ENCODE measurements around the gene SEMA5B.

SEMA5B gene

GRCh38 chr3:122932251-122932967, 95.2 kb downstream of the SEMA5B start:
- Mint-ChIP-seq H3K4me3 (no peak overlapping the region), H3K9me3 (no peaks in the 10 kb centered on the region), H3K36me3 (ENCODE audit: low read depth) (no peaks in the 10 kb centered on the region), H3K4me1 (no peaks in the 10 kb centered on the region), H3K27ac (no peak overlapping the region), H3K27me3 (no peaks in the 10 kb centered on the region)
- DNase-seq (no peak), ATAC-seq (no peak)

- no peak overlapping the region for H3K27ac Mint-ChIP-seq
- H3K4me1 Mint-ChIP-seq: no peaks in the 10 kb centered on the region
- no peaks in the 10 kb centered on the region for H3K9me3 Mint-ChIP-seq
- H3K36me3 Mint-ChIP-seq (ENCODE audit: low read depth): no peaks in the 10 kb centered on the region
- ATAC-seq: no peak
- DNase-seq: no peak
- H3K27me3 Mint-ChIP-seq: no peaks in the 10 kb centered on the region
- H3K4me3 Mint-ChIP-seq: no peak overlapping the region
Observed at GRCh38 chr3:122931636-122932035, 95.9 kb downstream of the SEMA5B start.

DNA sequence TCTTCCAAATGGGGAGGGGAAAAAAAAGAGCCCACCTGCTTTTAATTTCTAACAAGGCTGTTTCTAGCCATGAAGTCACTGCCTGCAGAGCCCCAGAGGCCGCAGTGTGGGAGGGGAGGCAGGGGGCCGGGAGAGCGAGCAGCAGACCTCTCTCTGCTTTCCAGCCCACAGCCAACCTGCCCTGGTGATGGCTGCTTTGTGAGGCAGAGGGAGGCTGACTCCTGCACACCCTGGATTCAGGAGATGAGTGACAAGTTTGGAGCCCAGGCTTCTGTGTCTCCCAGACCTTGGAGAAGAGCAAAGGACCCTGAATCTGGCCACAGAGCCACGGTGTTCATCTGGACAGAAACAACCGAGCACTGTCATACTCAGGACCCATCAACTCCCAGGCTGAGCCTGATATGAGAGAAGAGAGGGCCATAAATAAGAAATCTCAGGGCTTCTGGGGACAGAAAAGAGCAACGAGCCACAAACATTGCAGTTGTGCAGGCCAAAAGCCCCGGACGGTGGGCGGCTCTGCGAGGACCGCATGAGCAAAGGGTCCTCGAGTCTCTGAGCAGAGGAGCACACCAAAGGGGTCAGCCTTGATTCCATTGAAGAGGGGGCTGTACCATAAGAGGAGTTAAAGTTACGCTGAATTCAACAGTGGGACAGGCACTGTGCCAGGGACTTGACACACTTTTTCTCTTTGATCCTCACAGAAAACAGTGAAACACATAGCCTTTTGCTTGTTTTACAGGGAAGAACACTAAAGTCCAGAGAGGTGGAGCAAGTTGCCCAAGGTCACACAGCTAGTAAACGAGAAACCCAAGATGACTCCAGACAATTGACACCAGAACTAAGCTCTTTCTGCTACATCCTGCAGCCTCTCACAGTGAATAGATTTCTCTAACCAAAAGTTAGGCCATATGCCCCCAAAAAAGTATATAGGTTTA, 97.2 kb downstream of the SEMA5B start:
- no peaks in the 10 kb centered on the region for H3K36me3 Mint-ChIP-seq (ENCODE audit: low read depth)
- H3K27ac Mint-ChIP-seq: no peak overlapping the region
- no peak for ATAC-seq
- no peaks in the 10 kb centered on the region for H3K9me3 Mint-ChIP-seq
- no peaks in the 10 kb centered on the region for H3K4me1 Mint-ChIP-seq
- H3K27me3 Mint-ChIP-seq: no peaks in the 10 kb centered on the region
- H3K4me3 Mint-ChIP-seq: no peak overlapping the region
- no peak for DNase-seq

GRCh38 chr3:122929188-122930062, 98.1 kb downstream of the SEMA5B start:
- no peaks in the 10 kb centered on the region for H3K36me3 Mint-ChIP-seq (ENCODE audit: low read depth)
- H3K4me1 Mint-ChIP-seq: no peaks in the 10 kb centered on the region
- DNase-seq: no peak
- H3K9me3 Mint-ChIP-seq: no peaks in the 10 kb centered on the region
- no peak overlapping the region for H3K4me3 Mint-ChIP-seq
- no peak for ATAC-seq
- H3K27me3 Mint-ChIP-seq: no peaks in the 10 kb centered on the region
- no peak overlapping the region for H3K27ac Mint-ChIP-seq

DNA sequence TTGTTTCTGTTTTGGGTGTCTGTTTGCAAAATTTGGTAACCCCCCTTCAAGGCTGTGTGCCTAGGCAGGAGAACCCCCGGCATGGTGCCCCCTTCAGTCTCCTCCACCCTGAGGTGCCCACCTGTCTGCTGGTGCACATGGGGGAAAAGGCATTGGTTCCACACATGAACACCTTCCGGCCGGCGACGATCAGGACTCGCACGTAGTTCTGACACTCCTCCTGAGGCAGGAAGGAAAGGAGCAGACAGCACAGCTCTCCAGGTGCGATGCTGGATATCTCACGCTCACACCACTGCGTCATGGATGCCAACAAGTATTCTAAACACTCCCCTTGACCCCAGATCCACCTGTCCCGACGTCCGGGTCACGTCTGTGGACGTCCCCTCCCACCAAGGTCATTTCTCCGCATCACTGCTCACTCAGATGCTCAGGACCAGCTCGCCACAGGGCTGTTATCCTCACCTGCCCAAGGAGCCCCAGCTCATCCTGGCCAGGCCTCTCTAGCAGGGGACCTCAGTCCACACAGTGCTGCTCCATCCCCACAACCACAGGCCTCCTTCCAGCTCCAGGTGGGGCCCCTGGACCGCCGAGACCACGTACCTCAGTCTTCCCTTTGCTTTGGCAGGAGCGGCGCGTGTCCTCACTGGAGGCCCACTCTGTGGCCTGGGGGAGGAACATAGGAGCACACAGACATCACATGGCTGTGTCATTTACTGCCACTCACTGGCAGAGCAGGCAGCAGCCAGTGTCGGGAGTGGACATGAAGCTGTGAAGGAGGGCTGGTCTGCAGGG, 99.0 kb downstream of the SEMA5B start:
- ATAC-seq (no peak), DNase-seq (no peak)
- Mint-ChIP-seq H3K9me3 (no peaks in the 10 kb centered on the region), H3K4me1 (no peaks in the 10 kb centered on the region), H3K27me3 (no peaks in the 10 kb centered on the region), H3K4me3 (no peak overlapping the region), H3K36me3 (ENCODE audit: low read depth) (no peaks in the 10 kb centered on the region), H3K27ac (no peak overlapping the region)

DNA sequence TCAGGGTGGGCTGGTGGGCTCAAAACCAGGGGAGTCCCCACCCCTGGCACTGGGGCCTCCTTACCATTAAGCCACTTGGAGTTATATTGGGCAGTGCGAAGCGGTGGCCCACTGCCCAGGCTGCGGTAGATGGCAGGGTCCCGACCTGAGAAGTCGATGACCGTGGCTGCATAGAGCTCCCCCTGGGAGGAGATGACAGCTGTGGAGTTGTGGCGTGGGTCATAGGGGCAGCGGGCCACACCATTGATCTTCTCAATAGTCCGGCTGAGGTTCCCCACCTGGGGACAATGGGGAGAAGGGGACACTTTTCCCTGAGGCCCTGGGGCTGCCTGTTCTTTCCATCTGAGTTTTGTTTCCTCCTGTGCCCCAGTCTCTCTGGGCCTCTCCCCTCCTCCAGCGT, 99.8 kb downstream of the SEMA5B start:
- peaks cover under 1% of the 10 kb centered on the region for H3K4me1 Mint-ChIP-seq
- H3K4me3 Mint-ChIP-seq: no peak overlapping the region
- no peaks in the 10 kb centered on the region for H3K9me3 Mint-ChIP-seq
- H3K27ac Mint-ChIP-seq: no peak overlapping the region
- DNase-seq (no peak), ATAC-seq (no peak)
- H3K36me3 Mint-ChIP-seq (ENCODE audit: low read depth): no peaks in the 10 kb centered on the region
- peaks cover under 1% of the 10 kb centered on the region for H3K27me3 Mint-ChIP-seq

DNA sequence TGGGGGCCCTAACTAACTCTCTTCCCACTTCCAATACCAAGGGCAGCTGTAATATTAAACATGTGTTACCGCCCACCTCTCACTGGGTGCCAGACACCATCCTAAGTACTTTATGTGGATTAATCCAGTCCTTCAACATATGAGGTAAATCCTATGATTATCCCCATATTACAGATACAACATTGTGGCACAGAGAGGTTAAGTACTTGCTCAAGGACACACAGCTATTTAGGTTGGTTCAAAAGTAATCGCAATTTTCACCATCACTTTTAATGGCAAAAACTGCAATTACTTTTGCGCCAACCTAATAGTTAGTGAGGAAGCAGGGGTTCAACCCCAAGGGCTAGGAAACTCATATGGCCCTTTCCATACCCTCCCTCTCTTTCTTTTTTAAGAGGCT, 100.8 kb downstream of the SEMA5B start:
- DNase-seq: no peak
- Mint-ChIP-seq H3K27me3 (peaks cover 5% of the 10 kb centered on the region), H3K9me3 (no peaks in the 10 kb centered on the region), H3K4me1 (peaks cover 2% of the 10 kb centered on the region), H3K36me3 (ENCODE audit: low read depth) (no peaks in the 10 kb centered on the region), H3K4me3 (no peak overlapping the region), H3K27ac (no peak overlapping the region)
- no peak for ATAC-seq

DNA sequence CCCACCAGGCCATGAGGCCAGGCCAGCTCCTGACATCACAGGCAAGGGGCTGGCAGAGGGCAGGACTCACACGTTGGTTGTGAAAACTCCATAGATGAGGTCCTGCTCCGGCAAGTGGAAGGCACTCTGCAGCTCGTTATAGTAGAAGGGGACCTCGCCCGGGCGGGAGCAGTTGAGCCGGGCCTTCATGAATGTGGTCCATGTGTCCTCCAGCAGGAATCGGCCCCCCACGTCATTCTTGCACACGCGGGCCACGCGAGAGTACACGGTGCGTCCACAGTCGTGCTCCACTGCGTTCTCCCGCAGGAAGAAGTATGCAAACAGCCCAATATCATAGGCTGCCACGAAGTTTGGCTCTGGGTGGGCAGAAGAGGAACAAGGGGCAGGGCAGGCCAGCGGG, 101.2 kb downstream of the SEMA5B start:
- Mint-ChIP-seq H3K27me3 (peaks cover 8% of the 10 kb centered on the region), H3K9me3 (no peaks in the 10 kb centered on the region), H3K4me1 (peaks cover 2% of the 10 kb centered on the region), H3K4me3 (no peak overlapping the region), H3K27ac (no peak overlapping the region), H3K36me3 (ENCODE audit: low read depth) (no peaks in the 10 kb centered on the region)
- ATAC-seq: no peak
- DNase-seq: no peak

GRCh38 chr3:122925756-122926155, 101.8 kb downstream of the SEMA5B start:
- no peaks in the 10 kb centered on the region for H3K9me3 Mint-ChIP-seq
- ATAC-seq (no peak), DNase-seq (no peak)
- peaks cover 11% of the 10 kb centered on the region for H3K27me3 Mint-ChIP-seq
- H3K36me3 Mint-ChIP-seq (ENCODE audit: low read depth): no peaks in the 10 kb centered on the region
- H3K4me1 Mint-ChIP-seq: peaks cover 2% of the 10 kb centered on the region
- no peak overlapping the region for H3K4me3 Mint-ChIP-seq
- no peak overlapping the region for H3K27ac Mint-ChIP-seq

- Mint-ChIP-seq H3K27ac (no peak overlapping the region), H3K4me1 (peaks cover 2% of the 10 kb centered on the region), H3K4me3 (no peak overlapping the region), H3K27me3 (peaks cover 16% of the 10 kb centered on the region), H3K36me3 (ENCODE audit: low read depth) (no peaks in the 10 kb centered on the region), H3K9me3 (no peaks in the 10 kb centered on the region)
- DNase-seq (no peak), ATAC-seq (no peak)
Observed at GRCh38 chr3:122924056-122924455, 103.5 kb downstream of the SEMA5B start.

GRCh38 chr3:122923611-122924010, 104.0 kb downstream of the SEMA5B start:
- no peak for DNase-seq

GRCh38 chr3:122921791-122922651, 105.5 kb downstream of the SEMA5B start:
- Mint-ChIP-seq H3K4me1 (peaks cover 2% of the 10 kb centered on the region), H3K4me3 (no peak overlapping the region), H3K36me3 (ENCODE audit: low read depth) (no peaks in the 10 kb centered on the region), H3K9me3 (no peaks in the 10 kb centered on the region), H3K27ac (no peak overlapping the region), H3K27me3 (peaks cover 18% of the 10 kb centered on the region)
- DNase-seq (peak; percentile 49), ATAC-seq (peak; percentile 66)

More at GRCh38 chr3:122923611-122924010, 104.0 kb downstream of the SEMA5B start:
- no peak for ATAC-seq
- Mint-ChIP-seq H3K27me3 (peaks cover 18% of the 10 kb centered on the region), H3K36me3 (ENCODE audit: low read depth) (no peaks in the 10 kb centered on the region), H3K4me3 (no peak overlapping the region), H3K27ac (no peak overlapping the region), H3K9me3 (no peaks in the 10 kb centered on the region), H3K4me1 (peaks cover 2% of the 10 kb centered on the region)

GRCh38 chr3:122920986-122921385, 106.6 kb downstream of the SEMA5B start:
- ATAC-seq (no peak), DNase-seq (no peak)
- Mint-ChIP-seq H3K9me3 (no peaks in the 10 kb centered on the region), H3K27me3 (peaks cover 18% of the 10 kb centered on the region), H3K4me3 (no peak overlapping the region), H3K4me1 (peaks cover 6% of the 10 kb centered on the region), H3K36me3 (ENCODE audit: low read depth) (no peaks in the 10 kb centered on the region), H3K27ac (no peak overlapping the region)
